AG09309 (cell line): ENCODE data around the gene POU2AF2.

Experiments used
- DNase-seq: peaks from one replicate; pipeline ENCODE4 v3.0.0-alpha.2; 2010; ENCODE audit warnings: low read depth
- H3K4me3 ChIP-seq: 2 replicates; pipeline ENCODE4 v1.5.1; 2011; ENCODE audit warnings: mild to moderate bottlenecking, low read depth, low read length, moderate library complexity; ENCODE audit not compliant: control insufficient read depth
- TF ChIP-seq, protein P1 (sequence below): IDR thresholded peaks from 2 replicates; pipeline ENCODE4 v1.5.1; 2011; ENCODE audit warnings: mild to moderate bottlenecking, low read depth, low read length, inconsistent platforms; ENCODE audit not compliant: insufficient read depth, control insufficient read depth; ENCODE audit errors: missing control alignments

The POU2AF2 gene

DNA sequence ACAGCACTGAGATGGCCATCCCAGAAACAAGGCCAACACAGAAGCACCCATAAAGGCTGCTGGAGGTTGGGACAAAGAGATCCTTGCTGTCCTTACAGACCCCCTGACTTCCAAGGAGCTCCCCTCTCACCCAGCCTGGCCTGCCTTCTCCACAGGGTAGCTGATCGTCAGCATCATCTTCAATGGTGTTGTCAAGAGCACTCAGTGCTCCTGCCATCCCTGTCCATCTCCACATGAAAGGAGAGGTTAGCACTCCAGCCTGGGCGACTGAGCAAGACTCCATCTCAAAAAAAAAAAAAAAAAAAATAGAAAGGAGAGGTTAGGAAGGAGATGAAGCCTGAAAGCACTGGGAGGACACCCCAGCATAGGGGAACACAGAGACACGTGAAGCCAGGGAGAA is 50.7 kb downstream of the POU2AF2 start:
- DNase-seq, result no peak
- TF ChIP-seq, protein P1, sequence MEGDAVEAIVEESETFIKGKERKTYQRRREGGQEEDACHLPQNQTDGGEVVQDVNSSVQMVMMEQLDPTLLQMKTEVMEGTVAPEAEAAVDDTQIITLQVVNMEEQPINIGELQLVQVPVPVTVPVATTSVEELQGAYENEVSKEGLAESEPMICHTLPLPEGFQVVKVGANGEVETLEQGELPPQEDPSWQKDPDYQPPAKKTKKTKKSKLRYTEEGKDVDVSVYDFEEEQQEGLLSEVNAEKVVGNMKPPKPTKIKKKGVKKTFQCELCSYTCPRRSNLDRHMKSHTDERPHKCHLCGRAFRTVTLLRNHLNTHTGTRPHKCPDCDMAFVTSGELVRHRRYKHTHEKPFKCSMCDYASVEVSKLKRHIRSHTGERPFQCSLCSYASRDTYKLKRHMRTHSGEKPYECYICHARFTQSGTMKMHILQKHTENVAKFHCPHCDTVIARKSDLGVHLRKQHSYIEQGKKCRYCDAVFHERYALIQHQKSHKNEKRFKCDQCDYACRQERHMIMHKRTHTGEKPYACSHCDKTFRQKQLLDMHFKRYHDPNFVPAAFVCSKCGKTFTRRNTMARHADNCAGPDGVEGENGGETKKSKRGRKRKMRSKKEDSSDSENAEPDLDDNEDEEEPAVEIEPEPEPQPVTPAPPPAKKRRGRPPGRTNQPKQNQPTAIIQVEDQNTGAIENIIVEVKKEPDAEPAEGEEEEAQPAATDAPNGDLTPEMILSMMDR, result no peak
- H3K4me3 ChIP-seq, result no peak overlapping the region

DNA sequence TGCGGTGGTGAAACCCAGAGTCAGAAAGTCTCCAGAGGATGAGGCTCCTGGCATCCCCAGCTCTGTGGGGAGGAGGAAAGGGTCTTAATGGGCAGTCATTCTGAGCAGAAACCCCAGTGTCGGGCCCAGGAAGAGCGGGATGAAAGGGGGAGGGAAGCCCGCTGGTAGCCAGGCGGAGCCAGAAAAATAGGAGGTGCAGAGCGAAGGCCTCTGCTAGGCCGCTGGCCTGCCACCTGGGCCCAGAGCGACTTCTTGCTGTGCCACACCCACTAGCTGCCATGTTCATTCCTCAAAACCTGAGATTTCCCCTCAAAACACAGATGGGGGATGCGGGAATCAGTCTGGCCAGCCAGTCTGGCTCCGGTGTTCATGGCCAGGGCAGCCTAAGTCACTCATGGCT is 52.2 kb downstream of the POU2AF2 start:
- DNase-seq, result no peak
- TF ChIP-seq, protein P1, result no peak
- H3K4me3 ChIP-seq, result no peak overlapping the region

DNA sequence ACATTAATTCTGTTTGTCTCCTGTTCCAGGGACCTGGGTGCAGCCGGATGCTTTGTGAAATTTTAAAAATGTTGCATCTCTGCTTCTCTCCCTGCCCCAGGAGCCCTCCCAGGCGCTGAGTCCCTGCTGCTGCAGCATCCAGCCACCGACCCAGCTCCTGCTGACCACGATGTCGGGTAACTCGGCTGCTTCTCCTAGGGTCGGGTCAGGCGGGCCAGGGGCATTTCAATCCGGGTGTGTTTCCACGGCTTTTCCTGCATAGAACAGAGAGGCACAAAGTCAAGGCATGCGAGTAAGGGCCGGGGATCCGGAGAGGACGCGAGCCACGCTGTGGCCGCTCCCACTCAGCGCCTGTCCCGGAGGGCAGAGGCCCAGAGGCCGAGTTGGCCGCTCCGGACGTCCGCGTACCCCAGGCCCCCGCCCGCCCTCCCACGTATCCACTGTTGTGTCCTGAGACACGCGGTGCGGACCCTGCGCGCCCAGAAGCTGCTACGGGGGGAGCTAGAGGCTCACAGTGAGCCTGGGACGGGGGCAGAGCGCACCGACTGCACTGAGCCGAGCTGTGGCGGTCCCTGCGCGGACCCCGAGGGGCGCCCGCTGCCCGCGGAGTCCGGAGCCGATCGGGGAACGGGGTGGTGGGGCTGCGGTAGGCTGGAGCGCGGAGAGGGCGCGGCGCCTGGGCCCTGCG is 53.0 kb downstream of the POU2AF2 start, which contains the start of gene POU2AF3:
TSS of gene POU2AF3 (plus strand) at position 134 of the 688 bp plus-strand sequence. CDS start at position 170, 36 bp downstream.
- no peak for DNase-seq
- H3K4me3 ChIP-seq, result peak within 1 kb of the TSS; percentile 52
- TF ChIP-seq, protein P1, result no peak

DNA sequence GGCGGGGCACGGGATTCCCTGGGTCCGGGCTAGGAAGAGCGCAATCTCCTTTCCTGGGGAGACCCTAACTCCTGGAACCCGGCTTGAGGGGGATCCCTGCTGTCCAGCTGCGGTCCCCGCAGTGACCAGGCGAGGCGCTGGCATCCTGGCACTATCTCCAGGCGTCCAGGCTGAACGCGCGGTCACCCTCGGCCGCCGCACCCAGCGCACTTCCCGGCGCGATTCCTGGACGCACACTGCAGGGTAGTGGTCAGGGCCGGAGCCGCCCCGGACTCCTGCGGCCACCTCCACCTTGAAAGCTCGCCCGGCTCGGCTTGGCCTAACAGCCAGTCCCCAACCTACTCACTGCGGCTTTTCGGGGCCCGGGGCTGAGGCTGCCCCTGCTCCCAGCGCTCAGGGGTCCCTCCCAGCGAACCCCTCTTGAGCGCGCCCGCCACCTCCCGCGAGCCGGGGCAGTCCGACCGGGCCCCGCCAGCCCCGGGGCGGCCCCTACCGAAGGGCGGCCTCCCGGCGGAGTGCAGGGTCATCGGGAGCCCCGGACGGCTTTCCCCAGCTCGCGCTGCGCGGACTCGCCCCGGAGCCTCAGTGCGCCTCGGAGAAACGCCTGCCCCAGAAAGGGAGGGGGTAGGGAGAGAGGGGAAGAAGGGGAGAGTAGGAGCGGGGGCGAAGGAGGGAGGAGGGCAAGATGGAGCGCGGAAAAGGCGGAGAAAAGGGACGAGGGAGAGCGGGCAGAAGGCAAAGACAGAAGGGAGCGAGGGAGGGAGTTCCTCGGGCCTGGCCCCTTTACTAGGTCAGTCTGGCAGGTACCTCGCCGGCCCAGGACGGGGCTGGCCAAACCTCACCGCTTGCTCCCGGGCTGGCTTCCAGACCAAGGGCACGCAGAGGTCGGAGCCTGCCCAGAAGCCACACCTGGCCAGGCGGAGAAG is 53.8 kb downstream of the POU2AF2 start:
- TF ChIP-seq, protein P1, result peak; percentile 60
- DNase-seq, result no peak
- peak overlapping the region; percentile 52 for H3K4me3 ChIP-seq

DNA sequence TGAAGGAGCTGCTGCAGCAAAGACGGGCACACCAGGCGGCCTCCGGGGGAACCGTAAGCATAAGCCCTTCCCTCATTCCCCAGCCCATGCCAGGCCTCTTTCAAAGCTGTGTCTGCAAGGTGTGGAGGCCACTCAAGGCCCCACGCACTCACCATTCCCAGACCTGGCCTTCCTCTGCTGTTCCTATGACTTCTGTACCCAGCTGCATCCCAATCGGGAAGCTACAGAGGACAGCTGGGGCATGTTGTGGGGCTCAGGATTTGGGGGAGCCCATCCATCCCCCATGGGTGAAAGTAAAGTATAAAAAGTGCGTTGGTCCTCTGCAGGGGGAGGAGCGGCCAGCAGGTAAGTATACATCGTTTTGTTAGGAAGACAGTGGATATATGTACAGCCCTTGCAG is 55.0 kb downstream of the POU2AF2 start:
- no peak overlapping the region for H3K4me3 ChIP-seq
- TF ChIP-seq, protein P1, result no peak
- DNase-seq, result no peak

DNA sequence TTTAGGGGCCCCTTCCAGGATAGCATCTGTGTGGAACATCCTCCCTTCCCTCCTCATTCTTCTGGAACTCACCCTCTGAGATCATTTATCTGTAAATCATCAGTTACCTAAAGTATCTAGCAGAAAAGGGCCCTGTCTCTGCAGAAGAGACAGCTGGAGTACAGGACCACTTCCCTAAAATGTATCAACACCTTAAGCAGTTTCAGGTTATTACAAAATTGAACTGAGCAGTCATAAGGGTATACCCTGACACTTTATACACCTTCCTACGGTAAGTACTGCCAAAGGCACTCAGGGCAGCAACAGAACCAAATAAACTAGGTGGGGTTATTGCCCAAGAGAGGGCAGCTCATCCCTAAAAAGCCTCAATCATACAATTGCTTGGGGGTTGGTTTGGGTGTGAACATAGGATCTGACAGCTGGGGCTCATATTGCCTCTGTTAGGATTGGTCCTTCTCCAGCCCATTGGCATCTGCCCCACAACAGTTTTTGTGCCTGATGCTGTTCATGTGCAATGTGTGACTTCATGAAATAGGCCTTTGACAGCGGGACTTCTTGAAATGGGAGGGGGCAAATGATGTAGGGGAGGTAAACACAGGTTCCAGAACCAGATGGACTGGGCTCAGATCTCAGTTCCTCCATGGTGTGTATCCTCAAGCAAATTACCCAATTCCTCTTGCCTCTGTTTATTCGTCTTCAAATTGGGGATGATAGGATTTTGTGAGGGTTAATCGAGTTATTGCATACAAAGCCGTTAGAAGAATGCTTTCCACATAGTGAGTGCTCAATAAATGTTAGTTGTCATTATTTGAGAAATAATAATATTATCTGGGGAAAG is 55.7 kb downstream of the POU2AF2 start:
- H3K4me3 ChIP-seq, result no peak overlapping the region
- no peak for DNase-seq
- TF ChIP-seq, protein P1, result no peak
